Pancreas (tissue), 10 donors: ENCODE data around the gene SUZ12. TPM values are rescaled to one million over a fixed set of nuclear protein-coding genes. Genes with fewer than 3 reads are reported as not detected.
"Not testable (repeated sequence)": the region's sequence is repeated elsewhere in the genome, so short reads cannot be mapped to it uniquely, and the experiment has no call there.

Source experiments
- ATAC-seq, 4 donors: fragments of 200-7000 bp; cut with Tn5 transposase; one replicate each; pipeline versions ENCODE4 v1.8.0 to v1.9.1; 2020; ENCODE audit warnings: mild to moderate bottlenecking in 4 of 4, moderate library complexity in 4 of 4
- DNase-seq, 6 donors: peaks; one replicate each; pipeline ENCODE4 v3.0.0-alpha.2; 2020
- FAIRE-seq: peaks from 2 replicates; lab custom pipeline; 2012; peaks lifted over from hg19 to GRCh38; lab: Jason Lieb, UNC
- H3K27ac ChIP-seq, 4 donors: fragments of 200-600 bp; sonication (generic); 1 replicate in 3 of 4; 2 replicates in 1 of 4; pipeline versions ENCODE4 v1.5.0 to v1.8.0; 2020
- H3K27me3 ChIP-seq, 4 donors: fragments of 200-600 bp; one replicate each; pipeline ENCODE4 v1.8.0; 2021
- H3K36me3 ChIP-seq, 3 donors: fragments of 200-600 bp; sonication (generic) in 1 of 3; one replicate each; pipeline versions ENCODE4 v1.5.0 to v1.8.0; 2020 to 2021
- H3K4me1 ChIP-seq, 3 donors: fragments of 200-600 bp; one replicate each; pipeline ENCODE4 v1.8.0; 2021
- H3K4me3 ChIP-seq, 4 donors: fragments of 200-600 bp; sonication (generic) in 2 of 4; one replicate each; pipeline versions ENCODE4 v1.5.0 to v1.8.0; 2020 to 2021
- H3K9me3 ChIP-seq, 4 donors: fragments of 200-600 bp; one replicate each; pipeline ENCODE4 v1.8.0; 2021
- WGBS, 2 donors: extraction: QIAGEN DNeasy Blood & Tissue Kit; methylation state at CpG; one replicate each; pipeline ENCODE4 v1.1.7; 2013; 5-methylcytosine and 5-hydroxymethylcytosine counted together
- intact Hi-C, 3 donors: fragments of 100-400 bp; cut with DNase I; formaldehyde crosslinking; loops; one replicate each; pipeline versions ENCODE4 v1.11.1 to v1.14.2; 2022
- polyA plus RNA-seq, 2 donors: library from polyadenylated mRNA; stranded (reverse); fragments of 200-250 nt; gene quantifications; one replicate each; pipeline ENCODE4 v1.2.3, GENCODE V29; 2013
- total RNA-seq, 6 donors: library from RNA; stranded (reverse); fragmentation: NEBNext Ultra II Directional in 4 of 6; extraction: Animal tissue kit (Norgen Biotek cat#: 25700) in 4 of 6; gene quantifications; one replicate each; pipeline versions ENCODE4 v1.2.1 to v1.2.4, GENCODE V29; 2021 to 2023
- TF ChIP-seq, protein P1 (sequence below), 4 donors: fragments of 200-600 bp; sonication (generic) in 3 of 4; IDR thresholded peaks; one replicate each; pipeline versions ENCODE4 v1.5.0 to v1.8.0; 2021; ENCODE audit warnings: antibody characterized with exemption in 4 of 4
- donor health status: healthy with polysubstance abuse.
- donor health status: DM: no; HTN: no; CAD: no; lungs with moderate emphysema.
- donor health status: DM: no; HTN: no; CAD: no.
- donor health status: control.
- donor health status: control.
- donor health status: Bipolar disorder and iron deficiency.
- donor health status: DM: yes; HTN: yes; CAD: no.
- donor health status: DM: no; HTN: no; CAD: no.
- donor health status: DM: no; HTN: no; CAD: no.
- donor health status: DM: yes; HTN: yes; CAD: no.

SUZ12 gene
- total and polyA plus RNA-seq, 8 donors, result 6.6 to 11.7 (median 7.7) TPM

DNA sequence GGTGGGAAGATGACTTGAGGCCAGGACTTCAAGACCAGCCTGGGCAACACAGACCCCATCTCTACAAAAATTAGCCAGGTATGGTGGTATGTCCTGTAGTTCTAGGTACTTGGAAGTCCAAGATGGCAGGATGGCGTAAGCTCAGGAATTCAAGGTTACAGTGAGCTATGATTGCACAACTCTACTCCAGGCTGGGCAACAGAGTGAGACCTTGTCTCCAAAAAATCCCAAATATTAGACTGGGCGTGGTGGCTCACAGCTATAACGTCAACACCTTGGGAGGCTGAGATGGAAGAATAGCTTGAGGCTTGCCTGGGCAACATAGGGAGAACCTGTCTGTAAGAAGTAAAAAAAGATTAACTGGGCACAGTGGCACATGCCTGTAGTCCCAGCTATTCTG is 30.8 kb downstream of the SUZ12 start:
- Histone ChIP-seq H3K4me1 (no peaks in the 10 kb centered on the region), H3K4me3 (no peak overlapping the region), H3K36me3 (peaks cover 0 to 6% (median 0%) of the 10 kb centered on the region in 3 donors), H3K9me3 (no peaks in the 10 kb centered on the region), H3K27me3 (no peaks in the 10 kb centered on the region), H3K27ac (no peak overlapping the region)
- intact Hi-C loops, result no loop called here
- FAIRE-seq, result no peak
- TF ChIP-seq, protein P1, sequence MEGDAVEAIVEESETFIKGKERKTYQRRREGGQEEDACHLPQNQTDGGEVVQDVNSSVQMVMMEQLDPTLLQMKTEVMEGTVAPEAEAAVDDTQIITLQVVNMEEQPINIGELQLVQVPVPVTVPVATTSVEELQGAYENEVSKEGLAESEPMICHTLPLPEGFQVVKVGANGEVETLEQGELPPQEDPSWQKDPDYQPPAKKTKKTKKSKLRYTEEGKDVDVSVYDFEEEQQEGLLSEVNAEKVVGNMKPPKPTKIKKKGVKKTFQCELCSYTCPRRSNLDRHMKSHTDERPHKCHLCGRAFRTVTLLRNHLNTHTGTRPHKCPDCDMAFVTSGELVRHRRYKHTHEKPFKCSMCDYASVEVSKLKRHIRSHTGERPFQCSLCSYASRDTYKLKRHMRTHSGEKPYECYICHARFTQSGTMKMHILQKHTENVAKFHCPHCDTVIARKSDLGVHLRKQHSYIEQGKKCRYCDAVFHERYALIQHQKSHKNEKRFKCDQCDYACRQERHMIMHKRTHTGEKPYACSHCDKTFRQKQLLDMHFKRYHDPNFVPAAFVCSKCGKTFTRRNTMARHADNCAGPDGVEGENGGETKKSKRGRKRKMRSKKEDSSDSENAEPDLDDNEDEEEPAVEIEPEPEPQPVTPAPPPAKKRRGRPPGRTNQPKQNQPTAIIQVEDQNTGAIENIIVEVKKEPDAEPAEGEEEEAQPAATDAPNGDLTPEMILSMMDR (IDR thresholded peaks at IDR 0.05), result no peak
- DNase-seq, result no peak
- no peak for ATAC-seq
- 95 to 96% methylated on average over 3 of the region's 3 CpGs for WGBS, 2 donors

DNA sequence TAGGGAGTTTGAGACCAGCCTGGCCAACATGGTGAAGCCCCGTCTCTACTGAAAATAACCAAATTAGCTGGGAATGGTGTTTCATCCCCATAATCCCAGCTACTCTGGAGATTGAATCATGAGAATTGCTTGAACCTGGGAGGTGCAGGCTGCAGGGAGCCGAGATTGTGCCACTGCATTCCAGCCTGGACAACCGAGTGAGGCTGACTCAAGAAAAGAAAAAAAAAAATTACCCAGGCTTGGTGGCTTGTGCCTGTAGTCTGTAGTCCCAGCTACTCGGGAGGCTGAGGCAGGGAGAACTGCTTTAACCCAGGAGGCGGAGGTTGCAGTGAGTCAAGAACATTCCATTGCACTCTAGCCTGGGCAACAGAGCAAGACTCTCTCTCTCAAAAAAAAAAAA is 33.6 kb downstream of the SUZ12 start:
- H3K9me3 ChIP-seq, FAIRE-seq, DNase-seq, intact Hi-C loops, H3K4me3 ChIP-seq, H3K27me3 ChIP-seq, ATAC-seq, H3K27ac ChIP-seq, H3K4me1 ChIP-seq: not testable (repeated sequence)
- WGBS, 2 donors, result 90 to 91% methylated on average over 5 of the region's 5 CpGs
- H3K36me3 ChIP-seq, result peaks cover 0 to 13% (median 0%) of the 10 kb centered on the region in 3 donors

DNA sequence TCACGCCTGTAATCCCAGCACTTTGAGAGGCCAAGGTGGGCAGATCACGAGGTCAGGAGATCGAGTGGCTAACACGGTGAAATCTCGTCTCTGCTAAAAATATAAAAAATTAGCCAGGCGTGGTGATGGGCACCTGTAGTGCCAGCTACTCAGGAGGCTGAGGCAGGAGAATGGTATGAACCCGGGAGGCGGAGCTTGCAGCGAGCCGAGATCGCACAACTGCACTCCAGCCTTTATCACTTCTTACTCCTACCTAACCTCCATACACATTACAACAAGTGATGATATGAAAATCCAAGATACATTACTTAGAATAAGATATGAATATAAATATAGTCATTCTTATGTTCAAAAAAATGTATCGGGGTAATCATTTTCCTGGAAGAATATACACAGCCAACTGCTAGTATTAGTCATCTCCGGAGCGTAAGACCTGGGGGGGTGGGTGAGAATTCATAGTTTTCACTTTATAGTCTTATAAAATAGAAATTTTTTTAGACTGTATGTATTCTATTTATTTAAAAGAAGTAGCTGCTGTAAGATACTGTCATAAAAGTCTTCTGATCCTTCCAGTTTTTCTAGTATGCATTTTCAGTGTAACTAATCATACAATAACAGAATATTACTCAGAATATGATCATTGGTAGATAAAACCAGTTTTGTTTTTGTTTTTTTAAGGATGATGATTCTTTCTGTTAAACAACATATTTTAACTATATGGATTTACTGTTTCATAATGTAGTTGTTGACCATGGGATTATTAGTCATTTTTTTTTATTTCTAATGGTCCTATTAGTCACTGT is 37.7 kb downstream of the SUZ12 start:
- ATAC-seq, DNase-seq, H3K27ac ChIP-seq, H3K4me1 ChIP-seq, H3K27me3 ChIP-seq, intact Hi-C loops, H3K4me3 ChIP-seq, H3K9me3 ChIP-seq: not testable (repeated sequence)
- peaks cover 0 to 15% (median 0%) of the 10 kb centered on the region in 3 donors for H3K36me3 ChIP-seq
- WGBS, 2 donors, result 95% methylated on average over 14 of the region's 14 CpGs
- FAIRE-seq, result peak; percentile 54

DNA sequence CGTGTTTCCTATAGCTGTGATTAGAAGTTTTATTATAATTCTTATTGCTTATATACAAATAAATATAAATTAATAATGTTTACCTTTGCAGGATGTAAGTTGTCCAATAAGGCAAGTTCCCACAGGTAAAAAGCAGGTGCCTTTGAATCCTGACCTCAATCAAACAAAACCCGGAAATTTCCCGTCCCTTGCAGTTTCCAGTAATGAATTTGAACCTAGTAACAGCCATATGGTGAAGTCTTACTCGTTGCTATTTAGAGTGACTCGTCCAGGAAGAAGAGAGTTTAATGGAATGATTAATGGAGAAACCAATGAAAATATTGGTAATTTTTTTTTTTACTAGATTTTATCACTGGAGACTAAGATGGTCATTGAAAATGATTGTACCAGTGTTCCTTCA is 38.6 kb downstream of the SUZ12 start:
- FAIRE-seq, ATAC-seq, H3K4me1 ChIP-seq, intact Hi-C loops, H3K27ac ChIP-seq, H3K4me3 ChIP-seq, H3K27me3 ChIP-seq, DNase-seq, H3K9me3 ChIP-seq: not testable (repeated sequence)
- H3K36me3 ChIP-seq, result peaks cover 0 to 15% (median 0%) of the 10 kb centered on the region in 3 donors
- 79 to 83% methylated on average over 5 of the region's 5 CpGs for WGBS, 2 donors

DNA sequence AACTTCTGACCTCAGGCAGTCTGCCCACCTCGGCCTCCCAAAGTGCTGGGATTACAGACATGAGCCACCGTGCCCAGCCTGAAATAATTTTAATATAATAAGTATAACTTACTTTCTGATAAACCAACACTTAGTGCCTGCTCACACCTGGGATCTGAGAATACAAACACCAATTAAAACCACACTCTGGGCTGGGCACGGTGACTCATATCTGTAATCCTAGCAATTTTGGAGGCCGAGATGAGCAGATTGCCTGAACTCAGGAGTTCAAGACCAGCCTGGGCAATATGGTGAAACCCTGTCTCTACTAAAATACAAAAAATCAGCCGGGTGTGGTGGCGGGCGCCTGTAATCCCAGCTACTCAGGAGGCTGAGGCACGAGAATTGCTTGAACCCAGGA is 55.0 kb downstream of the SUZ12 start:
- FAIRE-seq, H3K4me3 ChIP-seq, intact Hi-C loops, H3K27me3 ChIP-seq, H3K4me1 ChIP-seq, H3K9me3 ChIP-seq, ATAC-seq, DNase-seq, H3K27ac ChIP-seq: not testable (repeated sequence)
- WGBS, 2 donors, result 96 to 97% methylated on average over 8 of the region's 8 CpGs
- peaks cover 0 to 47% (median 0%) of the 10 kb centered on the region in 3 donors for H3K36me3 ChIP-seq

DNA sequence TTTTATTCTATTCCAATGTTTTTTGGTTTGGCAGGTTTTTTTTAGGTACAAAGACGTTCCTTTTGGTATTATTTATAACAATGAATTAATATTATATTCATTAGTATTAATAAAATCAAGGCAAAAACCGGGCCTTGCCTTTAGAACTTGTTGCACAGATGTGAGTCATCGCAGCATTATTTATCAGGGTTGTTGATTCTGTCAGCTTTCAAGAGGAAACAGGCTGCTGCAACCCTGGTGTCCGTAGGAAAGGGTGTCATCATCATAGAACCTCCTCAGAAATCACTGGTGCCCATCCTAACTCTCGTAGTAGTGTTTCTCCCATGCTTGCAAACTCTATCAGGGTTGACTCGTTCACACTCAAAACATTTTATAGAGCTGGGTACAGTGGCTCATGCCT is 60.2 kb downstream of the SUZ12 start:
- ATAC-seq (no peak), DNase-seq (no peak), FAIRE-seq (no peak)
- H3K27ac ChIP-seq, result no peak overlapping the region
- H3K4me1 ChIP-seq, result no peaks in the 10 kb centered on the region
- TF ChIP-seq, protein P1 (IDR thresholded peaks at IDR 0.05), result no peak
- H3K9me3 ChIP-seq, result no peaks in the 10 kb centered on the region
- no peak overlapping the region for H3K4me3 ChIP-seq
- peaks cover 0 to 48% (median 6%) of the 10 kb centered on the region in 3 donors for H3K36me3 ChIP-seq
- intact Hi-C loops, result no loop called here
- no peaks in the 10 kb centered on the region for H3K27me3 ChIP-seq
- WGBS, 2 donors, result 92 to 93% methylated on average over 6 of the region's 6 CpGs
